Measurements from ENCODE around the gene CREB3L1. TPM values are rescaled to one million over a fixed set of nuclear protein-coding genes. Genes with fewer than 3 reads are reported as not detected.
"Not testable (repeated sequence)": the region's sequence is repeated elsewhere in the genome, so short reads cannot be mapped to it uniquely, and the experiment has no call there.

Gene CREB3L1
- total RNA-seq, 1 donor from 2014 or later, result not detected

DNA sequence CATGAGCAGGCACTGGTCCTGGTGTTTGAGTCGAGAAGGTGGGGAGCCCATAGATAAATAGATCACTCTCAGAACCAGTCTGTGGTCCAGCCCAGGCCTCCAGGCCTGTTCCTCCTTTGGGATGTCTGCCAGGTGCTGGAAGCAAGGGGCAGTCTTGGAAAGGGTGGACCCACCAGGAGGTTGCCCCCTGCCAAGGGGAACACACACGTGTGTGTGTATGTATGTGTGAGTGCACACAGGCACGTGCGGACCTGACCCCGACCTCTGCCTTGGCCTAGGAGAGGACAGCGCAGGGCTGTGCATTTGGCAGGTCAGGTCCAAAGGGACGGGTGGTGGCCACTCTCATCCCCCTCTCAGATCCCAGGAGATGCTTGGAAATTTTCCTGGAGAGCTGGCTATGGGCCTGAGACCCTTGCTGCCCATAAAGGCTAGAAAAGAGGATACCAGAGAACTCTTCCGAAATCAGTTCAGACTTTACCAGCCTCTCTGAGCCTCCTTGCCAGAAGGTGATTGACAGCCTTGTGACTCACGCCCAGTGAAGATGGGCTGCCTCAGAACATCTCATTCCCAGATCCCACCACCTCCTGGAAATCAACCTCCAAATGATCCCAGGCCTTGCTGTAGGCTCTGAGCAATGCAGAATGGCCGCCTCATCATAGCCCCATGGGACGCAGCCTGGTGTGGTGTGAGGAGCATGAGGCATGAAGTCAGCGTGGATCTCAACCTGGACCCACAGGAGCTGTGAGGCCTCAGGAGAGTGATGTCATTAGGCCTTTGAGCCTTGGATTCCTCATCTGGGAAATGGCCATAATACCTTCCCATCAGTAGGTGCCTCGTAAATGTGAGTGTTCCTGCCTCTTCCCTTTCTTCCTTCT, 24.0 kb upstream of the CREB3L1 start:
- ChIA-PET POLR2A (no interaction called here), CTCF (no interaction called here)
- no peak overlapping the region for H3K27ac Mint-ChIP-seq
- TF ChIP-seq, protein P1, sequence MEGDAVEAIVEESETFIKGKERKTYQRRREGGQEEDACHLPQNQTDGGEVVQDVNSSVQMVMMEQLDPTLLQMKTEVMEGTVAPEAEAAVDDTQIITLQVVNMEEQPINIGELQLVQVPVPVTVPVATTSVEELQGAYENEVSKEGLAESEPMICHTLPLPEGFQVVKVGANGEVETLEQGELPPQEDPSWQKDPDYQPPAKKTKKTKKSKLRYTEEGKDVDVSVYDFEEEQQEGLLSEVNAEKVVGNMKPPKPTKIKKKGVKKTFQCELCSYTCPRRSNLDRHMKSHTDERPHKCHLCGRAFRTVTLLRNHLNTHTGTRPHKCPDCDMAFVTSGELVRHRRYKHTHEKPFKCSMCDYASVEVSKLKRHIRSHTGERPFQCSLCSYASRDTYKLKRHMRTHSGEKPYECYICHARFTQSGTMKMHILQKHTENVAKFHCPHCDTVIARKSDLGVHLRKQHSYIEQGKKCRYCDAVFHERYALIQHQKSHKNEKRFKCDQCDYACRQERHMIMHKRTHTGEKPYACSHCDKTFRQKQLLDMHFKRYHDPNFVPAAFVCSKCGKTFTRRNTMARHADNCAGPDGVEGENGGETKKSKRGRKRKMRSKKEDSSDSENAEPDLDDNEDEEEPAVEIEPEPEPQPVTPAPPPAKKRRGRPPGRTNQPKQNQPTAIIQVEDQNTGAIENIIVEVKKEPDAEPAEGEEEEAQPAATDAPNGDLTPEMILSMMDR (IDR thresholded peaks at IDR 0.05), result no peak
- no peaks in the 10 kb centered on the region for H3K4me1 Mint-ChIP-seq
- intact Hi-C loops (cut with micrococcal nuclease), result no loop called here
- no peak overlapping the region for H3K4me3 Mint-ChIP-seq
- ATAC-seq (ENCODE audit: low read depth) (no peak), DNase-seq (no peak)
- H3K9me3 Mint-ChIP-seq, result no peaks in the 10 kb centered on the region
- peaks cover 5% of the 10 kb centered on the region for H3K27me3 Mint-ChIP-seq
- no peaks in the 10 kb centered on the region for H3K36me3 Mint-ChIP-seq (ENCODE audit: low read depth)

DNA sequence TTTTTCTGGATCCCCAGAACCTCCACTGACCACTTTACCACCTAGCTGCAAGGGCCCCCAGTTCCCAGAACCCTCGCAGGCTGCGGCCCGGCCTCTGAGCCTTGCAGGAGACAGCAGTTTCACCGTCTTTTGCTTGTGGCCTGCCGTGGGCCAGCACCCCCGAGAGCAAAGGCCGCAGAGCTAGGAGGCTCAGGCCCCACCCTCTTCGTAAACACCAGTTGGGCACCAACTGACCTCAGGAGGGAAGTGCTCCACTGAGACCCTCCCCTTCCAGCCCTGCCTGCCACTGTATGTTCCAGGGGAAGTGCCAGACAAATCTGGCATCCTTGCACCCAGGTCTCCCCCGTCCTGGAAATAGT, 23.4 kb upstream of the CREB3L1 start:
- TF ChIP-seq, protein P1 (IDR thresholded peaks at IDR 0.05), result no peak
- ATAC-seq (ENCODE audit: low read depth) (no peak), DNase-seq (no peak)
- H3K27ac Mint-ChIP-seq, result no peak overlapping the region
- no peaks in the 10 kb centered on the region for H3K4me1 Mint-ChIP-seq
- no peaks in the 10 kb centered on the region for H3K36me3 Mint-ChIP-seq (ENCODE audit: low read depth)
- no peak overlapping the region for H3K4me3 Mint-ChIP-seq
- ChIA-PET POLR2A (no interaction called here), CTCF (no interaction called here)
- peaks cover 5% of the 10 kb centered on the region for H3K27me3 Mint-ChIP-seq
- H3K9me3 Mint-ChIP-seq, result no peaks in the 10 kb centered on the region
- intact Hi-C loops (cut with micrococcal nuclease), result no loop called here

DNA sequence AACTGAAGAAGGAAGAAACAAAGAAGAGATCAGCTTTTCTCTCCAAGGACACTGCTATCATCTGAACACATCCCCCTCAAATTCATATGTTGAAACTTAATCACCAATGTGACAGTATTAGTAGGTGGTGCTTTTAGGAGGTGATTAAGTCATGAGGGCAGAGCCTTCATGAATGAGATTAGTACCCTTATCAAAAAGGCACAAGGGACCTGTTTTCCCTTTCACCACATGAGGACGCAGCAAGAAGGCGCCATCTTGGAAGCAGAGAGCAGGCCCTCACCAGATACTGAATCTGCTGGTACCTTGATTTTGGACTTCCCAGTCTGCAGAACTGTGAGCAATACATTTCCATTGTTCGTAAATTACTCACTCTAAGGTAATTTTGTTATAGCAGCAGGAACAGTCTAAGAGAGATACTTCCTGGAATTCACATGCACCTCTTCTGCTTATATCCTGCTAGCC, 20.9 kb upstream of the CREB3L1 start:
- DNase-seq, result no peak
- no peak overlapping the region for H3K27ac Mint-ChIP-seq
- TF ChIP-seq, protein P1 (IDR thresholded peaks at IDR 0.05), result no peak
- H3K27me3 Mint-ChIP-seq, result peaks cover 3% of the 10 kb centered on the region
- H3K4me3 Mint-ChIP-seq, result no peak overlapping the region
- CTCF ChIA-PET, result no interaction called here
- intact Hi-C loops (cut with micrococcal nuclease), result no loop called here
- H3K4me1 Mint-ChIP-seq, result no peaks in the 10 kb centered on the region
- H3K9me3 Mint-ChIP-seq, result no peaks in the 10 kb centered on the region
- POLR2A ChIA-PET, result no interaction called here
- ATAC-seq (ENCODE audit: low read depth), result no peak
- no peaks in the 10 kb centered on the region for H3K36me3 Mint-ChIP-seq (ENCODE audit: low read depth)

DNA sequence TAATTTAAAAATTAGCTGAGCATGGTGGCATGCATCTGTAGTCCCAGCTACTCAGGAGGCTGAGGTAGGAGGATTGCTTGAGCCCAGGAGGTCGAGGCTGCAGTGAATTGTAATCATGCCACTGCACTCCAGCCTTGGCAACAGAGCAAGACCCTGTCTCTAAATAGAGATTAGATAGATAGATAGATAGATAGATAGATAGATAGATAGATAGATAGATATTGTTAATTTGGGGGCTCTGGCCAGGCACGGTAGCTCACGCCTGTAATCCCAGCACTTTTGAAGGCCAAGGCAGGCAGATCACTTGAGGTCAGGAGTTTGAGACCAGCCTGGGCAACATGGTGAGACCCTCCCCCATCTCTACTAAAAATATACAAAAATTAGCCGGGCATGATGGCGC, 18.1 kb upstream of the CREB3L1 start:
- H3K27me3 Mint-ChIP-seq; H3K4me1 Mint-ChIP-seq; H3K4me3 Mint-ChIP-seq; H3K9me3 Mint-ChIP-seq; H3K36me3 Mint-ChIP-seq (ENCODE audit: low read depth); ATAC-seq (ENCODE audit: low read depth); intact Hi-C loops (cut with micrococcal nuclease); POLR2A ChIA-PET; CTCF ChIA-PET; H3K27ac Mint-ChIP-seq; DNase-seq: not testable (repeated sequence)

DNA sequence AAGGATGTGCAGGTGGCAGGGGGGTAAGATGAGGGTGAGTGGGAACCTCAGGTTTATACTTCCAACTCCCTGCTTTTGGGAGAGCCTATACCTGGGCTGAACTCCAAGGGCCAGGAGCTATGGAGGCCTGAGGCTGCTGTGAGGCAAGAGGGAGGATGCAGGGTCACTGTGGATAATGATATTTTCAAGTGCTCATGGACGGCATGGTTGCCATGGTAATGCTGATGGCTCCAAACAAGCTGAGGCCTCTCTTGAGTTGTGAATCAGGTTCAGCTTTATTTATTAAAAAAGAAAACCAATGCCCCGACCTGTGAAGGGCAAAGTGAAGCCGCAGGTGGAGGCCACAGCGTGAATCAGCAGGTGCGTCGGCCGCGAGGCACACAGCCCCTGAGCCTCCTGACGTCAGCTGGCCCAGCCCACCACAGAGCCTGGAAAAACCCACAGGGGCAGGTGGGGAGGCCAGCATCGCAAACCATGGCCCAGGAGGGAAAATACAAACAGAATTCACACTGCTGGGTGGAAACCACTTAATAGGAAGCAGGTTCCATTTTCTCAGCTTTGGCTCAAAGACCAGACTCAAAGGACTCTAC, 17.4 kb upstream of the CREB3L1 start:
- H3K9me3 Mint-ChIP-seq, result no peaks in the 10 kb centered on the region
- peaks cover 12% of the 10 kb centered on the region for H3K27me3 Mint-ChIP-seq
- ATAC-seq (ENCODE audit: low read depth), result no peak
- H3K4me1 Mint-ChIP-seq, result no peaks in the 10 kb centered on the region
- no peak overlapping the region for H3K27ac Mint-ChIP-seq
- intact Hi-C loops (cut with micrococcal nuclease), result no loop called here
- H3K36me3 Mint-ChIP-seq (ENCODE audit: low read depth), result no peaks in the 10 kb centered on the region
- TF ChIP-seq, protein P1 (IDR thresholded peaks at IDR 0.05), result no peak
- CTCF ChIA-PET, result no interaction called here
- DNase-seq, result no peak
- POLR2A ChIA-PET, result no interaction called here
- no peak overlapping the region for H3K4me3 Mint-ChIP-seq
